ENCODE data around the gene MMS19.
A peak's percentile ranks its signal among the peaks of the same experiment; 100 is the strongest.
"Not testable (repeated sequence)": the region's sequence is repeated elsewhere in the genome, so short reads cannot be mapped to it uniquely, and the experiment has no call there.

The MMS19 gene

DNA sequence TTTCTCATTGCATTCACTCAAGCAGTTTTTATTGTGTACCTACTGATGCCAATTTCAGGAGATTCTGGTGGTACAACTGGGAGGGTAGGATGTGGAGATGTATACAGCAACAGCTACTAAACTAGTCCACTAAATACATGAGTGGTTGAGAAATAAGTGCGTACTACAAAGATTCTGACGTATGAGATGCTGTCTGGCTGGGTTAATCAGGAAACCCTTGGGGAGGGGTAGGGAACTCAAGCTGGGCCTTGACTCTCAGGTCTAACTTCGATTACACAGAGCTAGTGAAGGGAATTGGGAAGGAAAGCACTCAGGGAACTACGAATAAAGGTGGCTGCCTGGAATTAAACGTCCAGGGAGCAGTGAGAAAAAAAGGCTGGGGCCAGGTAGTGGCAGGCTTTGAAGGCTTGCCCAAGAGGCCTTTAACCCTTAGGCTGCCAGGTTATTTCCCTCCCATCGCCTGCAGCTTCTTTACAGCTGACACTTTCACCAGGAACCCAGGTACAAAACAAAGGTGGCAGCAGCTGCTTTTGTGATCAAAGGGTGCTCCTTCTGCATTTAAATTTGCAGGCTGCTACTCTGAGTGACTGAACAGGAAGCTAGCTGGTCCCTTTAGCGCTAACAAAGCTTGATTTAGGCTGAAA lies 3.2 kb downstream of the MMS19 start:
- Histone ChIP-seq H3K36me3 (ENCODE audit: insufficient read depth, low read depth, low read length) (peaks cover 10% of the 10 kb centered on the region; the same call in 1 of the 2 replicates), H3K4me3 (ENCODE audit: low read length) (peak overlapping the region; percentile 12; the same call in 1 of the 2 replicates), H3K4me1 (ENCODE audit: insufficient read depth, low read length) (peaks cover 27% of the 10 kb centered on the region), H3K27me3 (ENCODE audit: insufficient read depth, low read length) (peaks cover 9% of the 10 kb centered on the region), H3K27ac (ENCODE audit: low read length) (no peak overlapping the region), H3K9ac (ENCODE audit: low read depth, low read length) (no peak overlapping the region), H3K9me3 (ENCODE audit: insufficient read depth, low read depth, low read length) (no peaks in the 10 kb centered on the region)

DNA sequence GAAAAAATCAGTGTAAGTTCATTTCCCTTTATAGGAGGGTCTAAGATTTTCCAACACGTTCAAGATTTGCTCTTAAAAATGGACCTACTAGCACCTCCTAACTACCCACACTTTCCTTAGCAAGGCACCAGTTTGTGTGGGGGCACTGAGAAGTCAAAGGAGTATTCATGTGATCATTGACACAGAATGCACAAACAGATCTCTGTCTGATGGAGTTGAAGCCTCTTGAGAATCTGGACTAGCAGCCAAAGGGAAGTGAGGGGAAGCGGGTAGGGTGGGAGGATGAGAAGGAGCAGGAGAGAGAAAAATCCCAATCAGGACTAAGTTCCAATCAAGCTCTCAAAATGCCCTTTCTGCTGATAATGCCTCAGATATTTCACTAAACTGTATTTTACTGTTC lies 4.1 kb downstream of the MMS19 start:
- H3K4me3 ChIP-seq (ENCODE audit: low read length), result no peak overlapping the region
- H3K4me1 ChIP-seq (ENCODE audit: insufficient read depth, low read length), result peaks cover 26% of the 10 kb centered on the region
- 0 out of 2 replicates have a peak, but pooled peaks cover 1% of the 10 kb centered on the region for H3K27me3 ChIP-seq (ENCODE audit: insufficient read depth, low read length)
- H3K27ac ChIP-seq (ENCODE audit: low read length), result no peak overlapping the region
- no peaks in the 10 kb centered on the region for H3K9me3 ChIP-seq (ENCODE audit: insufficient read depth, low read depth, low read length)
- H3K36me3 ChIP-seq (ENCODE audit: insufficient read depth, low read depth, low read length), result peaks cover 10% of the 10 kb centered on the region; the same call in 1 of the 2 replicates
- H3K9ac ChIP-seq (ENCODE audit: low read depth, low read length), result no peak overlapping the region

DNA sequence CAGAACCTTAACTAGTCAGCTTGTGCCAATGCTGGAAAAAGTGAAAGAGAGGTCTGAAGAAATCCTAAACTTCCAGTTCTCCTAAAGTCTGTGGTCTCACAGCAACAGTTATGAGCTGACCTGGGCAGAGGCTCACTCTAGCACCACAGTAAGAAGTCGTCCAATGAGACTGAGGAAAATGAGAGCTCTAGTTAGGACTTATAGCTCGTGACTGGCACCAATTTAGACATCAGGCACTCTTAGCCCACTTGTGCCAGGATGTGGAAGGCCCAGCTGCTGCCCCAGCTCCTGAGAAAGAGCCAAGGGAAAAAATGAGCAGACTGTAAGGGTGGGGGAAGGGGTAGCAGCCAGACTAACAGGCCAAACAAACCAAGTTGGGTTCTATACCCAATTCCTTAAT lies 7.6 kb downstream of the MMS19 start:
- peaks cover 3% of the 10 kb centered on the region; the same call in 1 of the 2 replicates for H3K9me3 ChIP-seq (ENCODE audit: insufficient read depth, low read depth, low read length)
- H3K36me3 ChIP-seq (ENCODE audit: insufficient read depth, low read depth, low read length), result peaks cover 10% of the 10 kb centered on the region; the same call in 1 of the 2 replicates
- no peak overlapping the region for H3K4me3 ChIP-seq (ENCODE audit: low read length)
- H3K9ac ChIP-seq (ENCODE audit: low read depth, low read length), result peak overlapping the region; percentile 33; the same call in 1 of the 2 replicates
- no peaks in the 10 kb centered on the region for H3K27me3 ChIP-seq (ENCODE audit: insufficient read depth, low read length)
- no peak overlapping the region for H3K27ac ChIP-seq (ENCODE audit: low read length)
- H3K4me1 ChIP-seq (ENCODE audit: insufficient read depth, low read length), result peaks cover 17% of the 10 kb centered on the region

DNA sequence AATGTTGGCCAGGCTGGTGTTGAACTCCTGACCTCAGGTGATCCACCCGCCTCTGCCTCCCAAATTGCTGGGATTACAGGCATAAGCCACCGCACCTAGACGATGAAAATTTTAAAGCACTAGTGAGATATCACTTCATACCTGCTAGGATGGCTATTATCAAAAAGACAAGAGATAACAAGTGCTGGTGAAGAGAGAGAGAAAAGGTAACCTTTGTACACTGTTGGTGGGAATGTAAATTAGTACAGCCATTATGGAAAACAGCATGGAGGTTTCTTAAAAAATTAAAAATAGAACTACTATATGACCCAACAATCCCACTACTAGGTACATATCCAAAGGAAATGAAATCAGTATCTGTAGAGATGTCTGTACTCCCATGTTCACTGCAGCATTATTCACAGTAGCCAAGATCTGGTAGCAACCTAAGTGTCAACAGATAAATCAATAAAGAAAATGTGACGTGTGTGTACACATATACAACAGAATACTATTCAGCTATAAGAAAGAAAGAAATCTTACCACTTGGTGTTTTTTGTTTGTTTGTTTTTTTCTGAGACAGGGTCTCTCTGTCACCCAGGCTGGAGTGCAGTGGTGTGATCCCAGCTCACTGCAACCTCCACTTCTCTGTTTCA lies 12.5 kb downstream of the MMS19 start:
- H3K27ac ChIP-seq (ENCODE audit: low read length), result no peak overlapping the region
- peaks cover 3% of the 10 kb centered on the region; the same call in 1 of the 2 replicates for H3K9me3 ChIP-seq (ENCODE audit: insufficient read depth, low read depth, low read length)
- no peak overlapping the region for H3K9ac ChIP-seq (ENCODE audit: low read depth, low read length)
- no peak overlapping the region for H3K4me3 ChIP-seq (ENCODE audit: low read length)
- H3K36me3 ChIP-seq (ENCODE audit: insufficient read depth, low read depth, low read length), result peaks cover 14% of the 10 kb centered on the region
- no peaks in the 10 kb centered on the region for H3K27me3 ChIP-seq (ENCODE audit: insufficient read depth, low read length)
- peaks cover 6% of the 10 kb centered on the region; the same call in 1 of the 2 replicates for H3K4me1 ChIP-seq (ENCODE audit: insufficient read depth, low read length)

DNA sequence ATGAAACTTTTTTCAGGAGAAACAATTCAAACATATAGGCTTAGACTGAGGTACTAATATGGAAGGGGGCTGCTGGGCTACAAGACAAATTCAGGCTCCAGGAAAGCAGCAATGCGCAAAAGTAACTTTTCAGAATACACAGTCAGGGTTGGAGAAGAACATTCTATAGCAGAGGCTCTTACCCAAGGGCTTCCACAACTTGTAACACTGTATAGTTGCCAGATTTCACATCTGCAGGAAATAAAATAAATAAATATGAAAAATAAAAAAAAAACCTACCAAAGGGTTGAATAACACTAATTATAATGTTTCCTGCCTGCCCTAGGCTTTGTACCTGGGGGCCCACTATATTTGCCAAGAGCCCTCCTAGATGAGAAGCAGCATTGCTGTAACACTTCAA lies 14.3 kb downstream of the MMS19 start:
- H3K27ac ChIP-seq (ENCODE audit: low read length), result no peak overlapping the region
- H3K4me1 ChIP-seq (ENCODE audit: insufficient read depth, low read length), result peaks cover 15% of the 10 kb centered on the region
- H3K27me3 ChIP-seq (ENCODE audit: insufficient read depth, low read length), result no peaks in the 10 kb centered on the region
- no peak overlapping the region for H3K9ac ChIP-seq (ENCODE audit: low read depth, low read length)
- peaks cover 3% of the 10 kb centered on the region; the same call in 1 of the 2 replicates for H3K9me3 ChIP-seq (ENCODE audit: insufficient read depth, low read depth, low read length)
- H3K4me3 ChIP-seq (ENCODE audit: low read length), result no peak overlapping the region
- H3K36me3 ChIP-seq (ENCODE audit: insufficient read depth, low read depth, low read length), result peaks cover 27% of the 10 kb centered on the region

DNA sequence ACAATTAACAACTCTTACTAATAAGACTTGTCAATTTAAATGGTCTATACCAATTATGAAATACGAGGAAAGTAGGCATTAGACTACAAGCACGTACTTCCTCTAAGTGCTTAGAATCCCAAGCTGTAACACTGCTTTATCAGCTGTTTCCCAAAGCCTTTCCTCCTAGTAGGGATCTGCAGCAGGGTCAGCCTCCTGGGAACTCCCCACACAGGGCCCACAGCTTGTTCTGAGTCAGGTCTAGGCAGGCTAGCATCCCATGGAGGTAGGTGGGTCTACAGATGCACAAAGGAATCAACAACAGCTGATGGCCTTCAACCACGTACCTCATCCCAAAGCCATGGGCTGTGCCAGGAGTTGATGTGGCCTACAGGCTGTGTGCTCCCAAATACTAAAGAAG lies 14.7 kb downstream of the MMS19 start:
- Histone ChIP-seq H3K36me3 (ENCODE audit: insufficient read depth, low read depth, low read length) (peaks cover 30% of the 10 kb centered on the region), H3K9me3 (ENCODE audit: insufficient read depth, low read depth, low read length) (peaks cover 3% of the 10 kb centered on the region; the same call in 1 of the 2 replicates), H3K27me3 (ENCODE audit: insufficient read depth, low read length) (no peaks in the 10 kb centered on the region), H3K27ac (ENCODE audit: low read length) (no peak overlapping the region), H3K4me3 (ENCODE audit: low read length) (no peak overlapping the region), H3K9ac (ENCODE audit: low read depth, low read length) (no peak overlapping the region), H3K4me1 (ENCODE audit: insufficient read depth, low read length) (peaks cover 15% of the 10 kb centered on the region)

DNA sequence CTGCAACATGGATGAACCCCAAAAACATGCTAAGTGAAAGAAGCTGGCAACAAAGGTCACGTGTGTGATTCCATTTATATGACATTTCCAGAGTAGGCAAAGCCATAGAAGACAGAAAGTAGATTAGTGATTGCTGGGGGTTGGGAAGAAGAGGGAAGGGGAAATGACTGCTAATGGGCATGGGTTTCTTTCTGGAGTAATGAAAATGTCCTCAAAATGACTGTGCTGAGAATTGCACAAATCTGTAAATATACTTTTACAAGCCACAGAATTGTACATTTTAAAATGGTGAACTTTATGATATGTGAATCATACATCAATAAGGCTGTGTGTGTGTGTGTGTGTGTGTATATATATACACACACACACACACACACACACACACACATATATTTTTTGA lies 15.8 kb downstream of the MMS19 start:
- no peaks in the 10 kb centered on the region for H3K9me3 ChIP-seq (ENCODE audit: insufficient read depth, low read depth, low read length)
- H3K9ac ChIP-seq (ENCODE audit: low read depth, low read length), result no peak overlapping the region
- H3K27me3 ChIP-seq (ENCODE audit: insufficient read depth, low read length), result no peaks in the 10 kb centered on the region
- H3K4me3 ChIP-seq (ENCODE audit: low read length), result no peak overlapping the region
- peaks cover 41% of the 10 kb centered on the region for H3K36me3 ChIP-seq (ENCODE audit: insufficient read depth, low read depth, low read length)
- no peak overlapping the region for H3K27ac ChIP-seq (ENCODE audit: low read length)
- H3K4me1 ChIP-seq (ENCODE audit: insufficient read depth, low read length), result peaks cover 15% of the 10 kb centered on the region

DNA sequence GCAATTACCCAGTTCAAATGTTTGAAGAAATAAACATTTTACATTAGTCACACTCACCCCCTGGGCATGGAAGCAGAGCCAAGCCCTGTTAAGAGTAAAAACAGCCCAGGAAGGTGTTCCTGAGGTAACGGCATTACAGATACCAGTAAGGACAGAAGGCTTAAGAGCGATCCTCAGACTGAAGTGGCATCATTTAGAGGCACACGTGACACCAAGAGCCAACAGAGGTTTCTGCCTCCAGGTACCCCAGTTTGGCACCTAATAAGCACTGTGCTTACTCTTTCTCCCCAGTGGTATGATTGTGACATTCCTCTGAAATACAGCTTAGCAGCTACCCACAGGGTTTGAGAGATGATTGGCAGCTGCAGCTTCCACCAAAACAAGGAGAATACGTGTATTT lies 17.2 kb downstream of the MMS19 start:
- H3K9ac ChIP-seq (ENCODE audit: low read depth, low read length), result peak overlapping the region; percentile 70; the same call in 1 of the 2 replicates
- peaks cover 15% of the 10 kb centered on the region for H3K4me1 ChIP-seq (ENCODE audit: insufficient read depth, low read length)
- H3K27ac ChIP-seq (ENCODE audit: low read length), result no peak overlapping the region
- no peak overlapping the region for H3K4me3 ChIP-seq (ENCODE audit: low read length)
- no peaks in the 10 kb centered on the region for H3K27me3 ChIP-seq (ENCODE audit: insufficient read depth, low read length)
- H3K9me3 ChIP-seq (ENCODE audit: insufficient read depth, low read depth, low read length), result no peaks in the 10 kb centered on the region
- peaks cover 54% of the 10 kb centered on the region for H3K36me3 ChIP-seq (ENCODE audit: insufficient read depth, low read depth, low read length)

DNA sequence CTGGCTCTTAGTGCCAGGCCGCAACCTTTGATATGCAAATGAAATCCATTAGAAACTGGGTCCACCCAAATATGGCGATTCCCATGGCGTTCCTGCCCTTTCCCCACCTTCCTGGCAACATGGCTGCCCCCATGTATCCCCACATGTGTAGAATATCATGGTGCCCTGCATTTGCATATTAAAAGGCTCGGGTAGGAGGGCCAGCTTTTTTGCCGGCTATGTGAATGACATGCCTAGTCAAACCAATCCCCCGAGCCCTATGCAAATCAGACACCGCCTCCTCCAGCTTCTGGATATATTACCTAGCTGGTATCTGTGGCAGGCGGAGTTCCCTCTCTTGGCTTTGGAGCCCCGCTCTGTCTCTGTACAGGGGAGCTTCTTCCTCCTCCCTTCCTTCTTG lies 18.3 kb downstream of the MMS19 start:
- Histone ChIP-seq H3K9me3 (ENCODE audit: insufficient read depth, low read depth, low read length) (no peaks in the 10 kb centered on the region), H3K9ac (ENCODE audit: low read depth, low read length) (peak overlapping the region; percentile 70; the same call in 1 of the 2 replicates), H3K27ac (ENCODE audit: low read length) (peak overlapping the region; percentile 41), H3K4me1 (ENCODE audit: insufficient read depth, low read length) (peaks cover 15% of the 10 kb centered on the region), H3K36me3 (ENCODE audit: insufficient read depth, low read depth, low read length) (peaks cover 65% of the 10 kb centered on the region), H3K4me3 (ENCODE audit: low read length) (no peak overlapping the region), H3K27me3 (ENCODE audit: insufficient read depth, low read length) (no peaks in the 10 kb centered on the region)

DNA sequence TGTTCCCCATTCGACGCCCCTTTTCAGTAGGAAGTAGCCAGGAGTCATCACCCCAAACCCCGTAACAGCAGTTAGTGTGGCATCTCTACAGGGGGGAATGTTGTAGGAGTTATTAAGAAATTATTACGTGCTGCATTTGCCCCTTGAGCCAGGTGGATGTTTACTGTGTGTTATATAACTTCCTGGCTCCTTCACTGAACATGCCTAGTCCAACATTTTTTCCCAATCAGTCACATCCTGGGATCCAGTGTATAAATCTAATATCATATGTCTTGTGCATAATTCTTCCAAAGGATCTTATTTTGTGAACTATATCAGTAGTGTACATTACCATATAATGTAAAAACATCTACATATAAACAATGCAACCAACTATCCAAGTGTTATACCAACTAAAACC lies 18.8 kb downstream of the MMS19 start:
- H3K36me3 ChIP-seq (ENCODE audit: insufficient read depth, low read depth, low read length), result peaks cover 70% of the 10 kb centered on the region
- H3K4me1 ChIP-seq (ENCODE audit: insufficient read depth, low read length), result peaks cover 15% of the 10 kb centered on the region
- H3K27ac ChIP-seq (ENCODE audit: low read length), result peak overlapping the region; percentile 73
- H3K9me3 ChIP-seq (ENCODE audit: insufficient read depth, low read depth, low read length); H3K27me3 ChIP-seq (ENCODE audit: insufficient read depth, low read length): not testable (repeated sequence)
- peak overlapping the region; percentile 68; the same call in 1 of the 2 replicates for H3K9ac ChIP-seq (ENCODE audit: low read depth, low read length)
- H3K4me3 ChIP-seq (ENCODE audit: low read length), result peak overlapping the region; percentile 18; the same call in 1 of the 2 replicates

DNA sequence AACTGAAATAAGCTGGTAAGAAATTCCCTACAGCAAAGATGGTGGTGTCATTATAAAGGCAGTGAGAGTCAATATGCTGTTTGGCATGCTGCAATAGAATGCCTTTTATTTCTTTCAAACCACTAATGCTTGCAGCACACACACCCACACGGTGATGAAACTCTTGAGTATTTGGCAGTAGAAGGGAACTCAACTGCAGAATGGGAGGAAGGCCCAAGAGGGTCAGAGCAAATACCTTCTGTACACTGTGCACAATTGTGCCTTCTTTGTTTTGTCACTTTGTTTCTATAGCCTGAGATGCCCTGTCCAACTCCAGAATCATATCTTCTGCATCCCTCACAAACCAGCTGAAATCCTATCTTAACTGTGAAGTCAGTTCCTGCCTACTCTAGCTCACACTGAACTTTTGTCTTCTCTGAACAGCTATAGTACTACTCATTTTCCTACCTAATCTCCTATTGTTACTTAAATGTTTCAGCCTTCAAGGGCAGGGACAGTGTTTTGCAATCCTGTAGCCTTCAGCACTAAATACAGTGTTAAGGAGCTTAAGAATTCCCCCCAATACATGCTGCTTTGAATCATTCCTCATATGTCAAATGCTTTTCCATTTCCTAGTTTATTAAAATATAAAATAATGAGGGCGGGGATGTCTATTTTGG lies 22.2 kb downstream of the MMS19 start:
- Histone ChIP-seq H3K36me3 (ENCODE audit: insufficient read depth, low read depth, low read length) (peaks cover 90% of the 10 kb centered on the region), H3K4me3 (ENCODE audit: low read length) (no peak overlapping the region), H3K4me1 (ENCODE audit: insufficient read depth, low read length) (peaks cover 13% of the 10 kb centered on the region), H3K9me3 (ENCODE audit: insufficient read depth, low read depth, low read length) (no peaks in the 10 kb centered on the region), H3K9ac (ENCODE audit: low read depth, low read length) (no peak overlapping the region), H3K27me3 (ENCODE audit: insufficient read depth, low read length) (no peaks in the 10 kb centered on the region), H3K27ac (ENCODE audit: low read length) (no peak overlapping the region)
